Suprapubic skin (tissue), 3 donors: Measurements from ENCODE around the gene TBX10.
"Not testable (repeated sequence)": the region's sequence is repeated elsewhere in the genome, so short reads cannot be mapped to it uniquely, and the experiment has no call there.

Experiments used
- CTCF ChIP-seq, 2 donors: fragments of 200-600 bp in 1 of 2; fragments of 450-650 bp in 1 of 2; sonication (generic) in 1 of 2; IDR thresholded peaks; one replicate each; pipeline ENCODE4 v1.5.1; 2016 to 2019; ENCODE audit warnings: antibody characterized with exemption in 2 of 2, mild to moderate bottlenecking in 1 of 2, moderate library complexity in 1 of 2
- POLR2AphosphoS5 ChIP-seq, 3 donors: sonication (generic); formaldehyde crosslinking; IDR thresholded peaks; one replicate each; pipeline ENCODE4 v1.6.1; 2017; ENCODE audit warnings: antibody characterized with exemption in 3 of 3

GRCh38 chr11:67637441-67637840, 2.1 kb downstream of the TBX10 start:
- not testable (repeated sequence) for TF ChIP-seq CTCF, POLR2AphosphoS5 (IDR thresholded peaks at IDR 0.05)
